ENCODE data around the gene PSMD6.

PSMD6 gene

GRCh38 chr3:64042952-64043351 lies 19.7 kb upstream of the PSMD6 start:
- no peak for DNase-seq

- DNase-seq = no peak
Measured at GRCh38 chr3:64039981-64040733, 16.9 kb upstream of the PSMD6 start.

- no peak for DNase-seq
Measured at GRCh38 chr3:64039332-64039731, 16.0 kb upstream of the PSMD6 start.

GRCh38 chr3:64038253-64038767 lies 15.0 kb upstream of the PSMD6 start:
- no peak for DNase-seq

GRCh38 chr3:64037084-64037483 lies 13.8 kb upstream of the PSMD6 start:
- no peak for DNase-seq

- no peak for DNase-seq
Measured at GRCh38 chr3:64033069-64033468, 9.8 kb upstream of the PSMD6 start.

- DNase-seq = no peak
Measured at GRCh38 chr3:64031540-64032508, 8.5 kb upstream of the PSMD6 start.

GRCh38 chr3:64030741-64031140 lies 7.4 kb upstream of the PSMD6 start:
- DNase-seq = peak; percentile 62

GRCh38 chr3:64029287-64029686 lies 6.0 kb upstream of the PSMD6 start:
- no peak for DNase-seq

- no peak for DNase-seq
Measured at GRCh38 chr3:64028754-64029153, 5.5 kb upstream of the PSMD6 start.

- DNase-seq = no peak
Measured at GRCh38 chr3:64027658-64028057, 4.4 kb upstream of the PSMD6 start.

GRCh38 chr3:64026346-64026745 lies 3.1 kb upstream of the PSMD6 start:
- DNase-seq = no peak

- DNase-seq = no peak
Measured at GRCh38 chr3:64023861-64024223, 548 bp upstream of the PSMD6 start.

- DNase-seq = no peak
Measured at GRCh38 chr3:64022451-64023186, 675 bp downstream of the PSMD6 start.

GRCh38 chr3:64021922-64022321 lies 1.4 kb downstream of the PSMD6 start:
- no peak for DNase-seq

- DNase-seq = no peak
Measured at GRCh38 chr3:64019879-64020278, 3.4 kb downstream of the PSMD6 start.

GRCh38 chr3:64019271-64019670 lies 4.0 kb downstream of the PSMD6 start:
- DNase-seq = no peak

GRCh38 chr3:64016941-64017620 lies 6.2 kb downstream of the PSMD6 start:
- no peak for DNase-seq

GRCh38 chr3:64011685-64012084 lies 11.6 kb downstream of the PSMD6 start:
- DNase-seq = no peak

GRCh38 chr3:64010199-64010598 lies 13.1 kb downstream of the PSMD6 start:
- DNase-seq = no peak

- no peak for DNase-seq
Measured at GRCh38 chr3:64009528-64009927, 13.8 kb downstream of the PSMD6 start.
